ENCODE data around the gene TNS2. TPM values are rescaled to one million over a fixed set of nuclear protein-coding genes. Genes with fewer than 3 reads are reported as not detected.

The TNS2 gene
- total and polyA plus RNA-seq, 2 donors (not counting 1 experiment from before 2014, with no cell fraction given) = 0.60 to 1.3 TPM

- peak; percentile 42 for DNase-seq
- Histone ChIP-seq H3K79me2 (ENCODE audit: control insufficient read depth, insufficient read depth, low read length) (no peaks in the 10 kb centered on the region), H3K4me3 (ENCODE audit: control extremely low read depth in 1 of 5, extremely low read depth in 1 of 5, insufficient read depth in 1 of 5, low read depth in 2 of 5, low read length in 4 of 5) (no peak within 1 kb of the TSS), H2AFZ (ENCODE audit: insufficient read depth, low read depth, low read length, poor library complexity, severe bottlenecking) (peak within 1 kb of the TSS; percentile 23), H3K4me1 (ENCODE audit: control insufficient read depth in 2 of 2, insufficient read depth in 2 of 2, low read length in 2 of 2) (peaks cover 26 to 36% of the 10 kb centered on the region in 2 donors), H3K4me2 (replicated peaks; ENCODE audit: low read depth, low read length, poor library complexity, severe bottlenecking) (peak within 1 kb of the TSS; percentile 26), H3K9me3 (ENCODE audit: control extremely low read depth in 1 of 3, control insufficient read depth in 2 of 3, insufficient read depth in 1 of 3, low read length in 2 of 3) (no peaks in the 10 kb centered on the region), H3K27me3 (replicated peaks in 1 of 4; ENCODE audit: control extremely low read depth in 1 of 4, control insufficient read depth in 3 of 4, insufficient read depth in 4 of 4, low read length in 3 of 4) (no peaks in the 10 kb centered on the region), H3K9ac (ENCODE audit: low read length) (no peak within 1 kb of the TSS), H3K36me3 (replicated peaks in 1 of 2; ENCODE audit: control extremely low read depth in 1 of 2, control insufficient read depth in 1 of 2, extremely low read depth in 1 of 2, insufficient read depth in 2 of 2, low read length in 1 of 2) (no peaks in the 10 kb centered on the region), H4K20me1 (ENCODE audit: control insufficient read depth, insufficient read depth, low read length, poor library complexity, severe bottlenecking) (no peaks in the 10 kb centered on the region), H3K27ac (ENCODE audit: low read length in 2 of 2) (peak within 1 kb of the TSS in 1 of 2 donors; percentile 24)
- H3K9me3 Mint-ChIP-seq (ENCODE audit: insufficient read depth) = no peaks in the 10 kb centered on the region
- CTCF ChIA-PET = interaction anchor here (0.5 to 13.1 kb wide), 7 partner anchors 9 to 56 kb away, joined by 3 to 344 read pairs (median 4); partner anchors contain the start of gene SPRYD3
- peak within 1 kb of the TSS; percentile 21 for H3K4me3 Mint-ChIP-seq
- peaks cover 3% of the 10 kb centered on the region for H3K27me3 Mint-ChIP-seq
- peak within 1 kb of the TSS; percentile 75 for H3K27ac Mint-ChIP-seq
- peaks cover 26% of the 10 kb centered on the region for H3K4me1 Mint-ChIP-seq
- POLR2A ChIA-PET = no interaction called here
- WGBS (ENCODE audit: insufficient coverage) = 67% methylated on average over 20 of the region's 23 CpGs
- no peak for ATAC-seq (ENCODE audit: low read depth)
- no peak for TF ChIP-seq EZH2 (IDR thresholded peaks at IDR 0.05; ENCODE audit: borderline replicate concordance, insufficient read depth, low read depth, low read length, poor library complexity, severe bottlenecking)
- no peak for TF ChIP-seq CTCF (IDR thresholded peaks at IDR 0.05)
- intact Hi-C loops (cut with micrococcal nuclease) = no loop called here
Measured at GRCh38 chr12:53102883-53103807, 53.3 kb downstream of the TNS2 start, which contains the start of gene SOAT2. Gene SOAT2 (plus strand): TSS chr12:53103486. CDS start chr12:53103578, 92 bp downstream.

GRCh38 chr12:53103860-53104305, 54.0 kb downstream of the TNS2 start:
- Mint-ChIP-seq H3K4me1 (peaks cover 20% of the 10 kb centered on the region), H3K27ac (peak overlapping the region; percentile 38), H3K9me3 (ENCODE audit: insufficient read depth) (no peaks in the 10 kb centered on the region), H3K4me3 (no peak overlapping the region), H3K27me3 (peaks cover 3% of the 10 kb centered on the region)
- POLR2A ChIA-PET = no interaction called here
- TF ChIP-seq EZH2 (IDR thresholded peaks at IDR 0.05; ENCODE audit: borderline replicate concordance, insufficient read depth, low read depth, low read length, poor library complexity, severe bottlenecking) (no peak), CTCF (IDR thresholded peaks at IDR 0.05) (no peak)
- peak overlapping the region; percentile 8 for H2AFZ ChIP-seq (ENCODE audit: insufficient read depth, low read depth, low read length, poor library complexity, severe bottlenecking)
- H4K20me1 ChIP-seq (ENCODE audit: control insufficient read depth, insufficient read depth, low read length, poor library complexity, severe bottlenecking) = no peaks in the 10 kb centered on the region
- no peak overlapping the region for H3K4me3 ChIP-seq (ENCODE audit: control extremely low read depth in 1 of 5, extremely low read depth in 1 of 5, insufficient read depth in 1 of 5, low read depth in 2 of 5, low read length in 4 of 5)
- H3K79me2 ChIP-seq (ENCODE audit: control insufficient read depth, insufficient read depth, low read length) = no peaks in the 10 kb centered on the region
- no CpG with 5 or more reads among the region's 3 CpGs for WGBS (ENCODE audit: insufficient coverage)
- peak; percentile 45 for DNase-seq
- CTCF ChIA-PET = interaction anchor here (0.5 to 13.1 kb wide), 3 partner anchors 14 to 55 kb away, joined by 3 to 344 read pairs (median 5); no protein-coding TSS in a partner anchor
- ATAC-seq (ENCODE audit: low read depth) = peak; percentile 25
- H3K9ac ChIP-seq (ENCODE audit: low read length) = no peak overlapping the region
- H3K4me2 ChIP-seq (replicated peaks; ENCODE audit: low read depth, low read length, poor library complexity, severe bottlenecking) = peak overlapping the region; percentile 26
- H3K27ac ChIP-seq (ENCODE audit: low read length in 2 of 2) = no peak overlapping the region
- H3K27me3 ChIP-seq (replicated peaks in 1 of 4; ENCODE audit: control extremely low read depth in 1 of 4, control insufficient read depth in 3 of 4, insufficient read depth in 4 of 4, low read length in 3 of 4) = no peaks in the 10 kb centered on the region
- H3K4me1 ChIP-seq (ENCODE audit: control insufficient read depth in 2 of 2, insufficient read depth in 2 of 2, low read length in 2 of 2) = peaks cover 22 to 30% of the 10 kb centered on the region in 2 donors
- no peaks in the 10 kb centered on the region for H3K9me3 ChIP-seq (ENCODE audit: control extremely low read depth in 1 of 3, control insufficient read depth in 2 of 3, insufficient read depth in 1 of 3, low read length in 2 of 3)
- H3K36me3 ChIP-seq (replicated peaks in 1 of 2; ENCODE audit: control extremely low read depth in 1 of 2, control insufficient read depth in 1 of 2, extremely low read depth in 1 of 2, insufficient read depth in 2 of 2, low read length in 1 of 2) = no peaks in the 10 kb centered on the region
- intact Hi-C loops (cut with micrococcal nuclease) = no loop called here
